ENCODE data around the gene MMS22L. TPM values are rescaled to one million over a fixed set of nuclear protein-coding genes. Genes with fewer than 3 reads are reported as not detected.

MMS22L gene
- total RNA-seq, 1 donor from 2014 or later, result 8.8 TPM

DNA sequence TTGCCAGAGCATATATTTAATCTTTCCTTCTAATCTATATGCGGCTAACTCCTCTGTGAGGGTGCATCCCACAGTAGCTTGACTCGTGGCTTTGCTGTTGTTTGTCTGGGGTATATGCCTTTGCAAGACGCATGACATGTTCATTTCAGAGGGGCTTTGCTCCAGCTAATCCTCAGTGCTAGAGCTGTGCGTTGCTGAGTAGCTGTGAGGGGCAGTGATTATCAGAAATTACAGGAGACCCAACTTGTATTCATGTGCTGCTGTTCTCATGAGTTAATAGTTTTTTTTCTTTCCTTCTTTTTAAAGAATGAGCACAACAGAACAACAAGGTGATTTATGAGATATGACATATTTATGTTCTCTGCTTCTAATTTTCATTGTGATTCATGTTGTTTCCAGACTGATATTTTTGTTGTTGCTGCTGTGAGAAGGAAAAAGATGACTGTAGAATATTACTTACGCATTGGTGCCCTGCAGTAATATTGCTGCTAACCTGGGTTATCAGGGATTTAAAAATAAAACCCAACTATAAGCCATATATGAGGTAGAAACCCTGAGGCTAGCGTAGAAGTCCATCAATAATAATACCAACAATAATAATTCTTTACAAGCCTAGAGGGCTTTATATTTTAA is 190.2 kb downstream of the MMS22L start:
- DNase-seq (no peak), ATAC-seq (no peak)
- Histone ChIP-seq H3K27ac (no peak overlapping the region), H3K4me1 (no peaks in the 10 kb centered on the region), H3K9me3 (no peaks in the 10 kb centered on the region), H3K27me3 (ENCODE audit: low read depth) (no peaks in the 10 kb centered on the region), H3K4me3 (no peak overlapping the region), H3K36me3 (no peaks in the 10 kb centered on the region)
- intact Hi-C loops (cut with DNase I), result no loop called here
- TF ChIP-seq, protein P1, sequence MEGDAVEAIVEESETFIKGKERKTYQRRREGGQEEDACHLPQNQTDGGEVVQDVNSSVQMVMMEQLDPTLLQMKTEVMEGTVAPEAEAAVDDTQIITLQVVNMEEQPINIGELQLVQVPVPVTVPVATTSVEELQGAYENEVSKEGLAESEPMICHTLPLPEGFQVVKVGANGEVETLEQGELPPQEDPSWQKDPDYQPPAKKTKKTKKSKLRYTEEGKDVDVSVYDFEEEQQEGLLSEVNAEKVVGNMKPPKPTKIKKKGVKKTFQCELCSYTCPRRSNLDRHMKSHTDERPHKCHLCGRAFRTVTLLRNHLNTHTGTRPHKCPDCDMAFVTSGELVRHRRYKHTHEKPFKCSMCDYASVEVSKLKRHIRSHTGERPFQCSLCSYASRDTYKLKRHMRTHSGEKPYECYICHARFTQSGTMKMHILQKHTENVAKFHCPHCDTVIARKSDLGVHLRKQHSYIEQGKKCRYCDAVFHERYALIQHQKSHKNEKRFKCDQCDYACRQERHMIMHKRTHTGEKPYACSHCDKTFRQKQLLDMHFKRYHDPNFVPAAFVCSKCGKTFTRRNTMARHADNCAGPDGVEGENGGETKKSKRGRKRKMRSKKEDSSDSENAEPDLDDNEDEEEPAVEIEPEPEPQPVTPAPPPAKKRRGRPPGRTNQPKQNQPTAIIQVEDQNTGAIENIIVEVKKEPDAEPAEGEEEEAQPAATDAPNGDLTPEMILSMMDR (IDR thresholded peaks at IDR 0.05), result no peak

All from lower lobe of right lung (tissue), 2 donors.